Activated CD8-positive, alpha-beta memory T cell treated with anti-CD3 and anti-CD28 coated beads for 48 hours (primary cell): ENCODE results near the gene TMPRSS15.

Experiments
- DNase-seq, 3 experiments: peaks; one replicate each; pipeline ENCODE4 v3.0.0-alpha.2; 2020; ENCODE audit warnings: low read depth in 2 of 3, low spot score in 2 of 3

The TMPRSS15 gene

DNA sequence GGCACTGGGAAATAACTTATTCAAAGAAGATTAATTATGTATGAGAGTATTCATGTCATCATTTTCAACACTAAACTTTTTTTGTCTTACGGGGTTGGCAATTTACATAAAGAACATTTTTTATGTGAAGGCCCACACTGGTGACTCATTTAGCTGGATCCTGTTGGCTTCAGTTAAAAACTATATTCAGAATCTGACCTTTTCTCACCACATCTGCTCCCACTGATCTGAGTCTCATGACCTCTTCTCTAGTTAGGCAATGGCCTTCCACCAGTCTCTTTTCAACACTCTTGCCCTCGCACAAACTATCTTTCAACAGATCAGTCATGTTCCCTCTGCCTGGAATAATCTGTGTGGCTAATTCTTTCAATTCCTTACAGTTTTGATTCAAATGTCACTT lies 53.4 kb downstream of the TMPRSS15 start:
- DNase-seq: no peak

DNA sequence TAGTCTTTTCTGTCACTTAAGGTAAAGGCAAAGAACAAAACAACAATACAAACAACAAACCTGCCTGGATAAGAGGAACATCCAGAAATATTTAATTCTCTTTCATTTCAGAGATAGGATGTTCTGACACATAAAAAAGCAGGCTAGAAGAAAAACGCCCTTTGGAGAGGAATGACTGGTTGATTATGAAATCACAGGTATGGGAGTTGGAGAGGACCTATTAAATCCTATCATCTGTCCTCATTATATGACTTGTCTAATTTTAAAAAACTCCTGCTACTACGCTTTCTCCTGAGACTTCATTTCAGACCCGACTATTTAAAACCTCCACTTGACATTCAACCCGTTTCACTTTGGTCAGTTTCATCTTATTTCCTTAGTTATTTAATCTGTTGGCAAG lies 54.1 kb downstream of the TMPRSS15 start:
- DNase-seq: no peak

DNA sequence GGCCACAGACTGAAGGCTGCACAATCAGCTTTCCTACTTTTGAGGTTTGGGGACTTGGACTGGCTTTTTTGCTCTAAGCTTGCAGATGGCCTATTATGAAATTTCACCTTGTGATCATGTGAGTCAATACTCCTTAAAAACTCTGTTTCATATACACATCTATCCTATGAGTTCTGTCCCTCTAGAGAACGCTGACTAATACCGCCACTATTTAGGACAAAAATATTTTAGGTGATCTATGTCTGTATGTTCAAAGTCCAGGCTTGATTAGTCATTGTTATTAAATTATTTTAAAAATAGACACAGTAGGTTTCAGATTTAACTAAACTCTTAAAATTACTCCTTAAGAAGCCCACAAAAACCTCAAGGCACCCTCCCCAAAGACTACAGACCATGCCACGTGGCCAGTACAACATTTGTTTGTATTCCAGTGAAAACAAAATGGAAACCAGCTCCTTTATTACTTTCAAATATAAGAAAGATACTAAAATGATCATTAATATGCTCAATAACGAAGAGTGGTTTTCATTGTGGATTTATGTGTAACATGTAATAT lies 63.1 kb downstream of the TMPRSS15 start:
- DNase-seq: no peak

DNA sequence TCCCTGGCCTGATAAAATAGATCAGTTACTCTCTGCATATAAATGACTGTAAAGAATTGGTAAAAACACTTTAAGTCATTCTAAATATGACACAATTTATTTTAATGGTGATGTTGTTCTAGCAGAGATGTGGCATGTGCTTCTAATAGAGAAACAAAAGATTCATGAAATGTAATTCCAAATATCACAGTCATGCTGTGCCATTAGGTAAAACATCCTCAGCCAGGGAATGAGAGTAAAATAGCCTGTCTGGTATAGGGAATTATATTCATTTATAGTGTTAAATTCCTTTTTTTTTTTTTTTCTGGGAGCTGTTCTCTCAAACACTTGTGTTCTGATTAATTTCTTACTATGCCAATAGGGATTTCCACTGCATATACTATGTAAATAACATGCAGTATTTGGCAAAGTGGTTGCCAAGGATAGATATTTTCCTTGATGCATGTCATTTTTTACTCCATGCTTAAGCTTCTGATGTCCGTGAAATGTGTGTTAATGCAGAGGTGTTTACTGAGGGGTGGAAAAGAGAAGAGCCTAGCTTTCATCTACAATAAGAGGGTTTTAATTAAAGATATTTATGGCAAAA lies 67.8 kb downstream of the TMPRSS15 start:
- DNase-seq: no peak

DNA sequence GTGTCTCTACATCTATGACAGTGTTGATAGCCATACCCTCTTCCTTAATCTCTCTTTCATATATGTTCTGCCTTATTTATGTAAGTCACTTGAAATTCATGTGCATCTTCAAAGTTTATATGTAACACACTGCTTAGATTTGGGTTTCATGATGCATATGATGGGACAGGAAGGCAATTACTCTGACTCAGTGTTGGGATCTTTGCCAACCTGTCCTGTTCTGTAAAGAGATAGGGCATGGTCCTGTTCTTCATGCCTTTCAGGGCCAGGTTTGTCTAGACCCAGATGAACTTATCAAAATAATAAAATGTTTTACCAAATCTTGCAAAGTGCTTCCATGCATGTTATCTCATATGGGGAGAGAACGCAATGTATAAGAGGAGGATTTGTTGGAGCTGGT lies 69.5 kb downstream of the TMPRSS15 start:
- no peak for DNase-seq

DNA sequence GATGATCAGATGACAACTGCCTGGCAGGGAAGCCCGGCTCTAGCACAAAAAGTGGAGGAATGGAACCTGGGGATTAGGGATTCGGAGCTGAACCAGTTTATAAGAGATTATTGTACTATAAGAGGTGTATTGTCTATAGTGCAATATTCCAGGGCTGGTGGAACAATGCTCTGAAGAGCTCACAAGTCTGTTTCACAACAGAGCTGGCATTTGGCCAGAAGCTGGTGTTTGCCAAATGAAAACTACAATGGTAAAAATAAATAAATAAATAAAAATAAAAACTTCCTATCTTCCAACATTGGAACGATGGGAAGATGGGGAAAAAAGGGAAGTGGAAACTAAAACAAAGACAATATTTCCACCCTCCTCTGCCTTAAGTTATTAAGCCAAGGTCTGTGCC lies 85.4 kb downstream of the TMPRSS15 start:
- DNase-seq: no peak

DNA sequence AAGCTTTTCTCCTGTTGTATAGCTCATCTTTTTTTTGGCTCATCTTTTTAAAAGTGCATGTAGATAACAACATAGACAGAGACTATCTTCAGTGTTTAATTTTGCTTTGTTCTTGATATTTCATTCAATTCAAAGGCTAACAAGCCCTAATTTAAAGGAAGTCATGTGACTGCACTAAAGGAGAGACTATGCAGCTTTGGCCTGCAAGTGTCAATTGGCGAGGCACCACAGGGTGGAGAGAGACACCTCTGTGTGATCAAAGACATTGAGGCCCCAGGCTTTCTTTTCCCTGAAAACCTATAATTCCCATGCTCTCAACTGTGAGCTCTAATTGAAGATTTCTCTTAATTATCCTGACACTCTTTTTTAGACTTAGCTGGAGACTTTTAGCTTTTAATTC lies 105.4 kb downstream of the TMPRSS15 start:
- no peak for DNase-seq

DNA sequence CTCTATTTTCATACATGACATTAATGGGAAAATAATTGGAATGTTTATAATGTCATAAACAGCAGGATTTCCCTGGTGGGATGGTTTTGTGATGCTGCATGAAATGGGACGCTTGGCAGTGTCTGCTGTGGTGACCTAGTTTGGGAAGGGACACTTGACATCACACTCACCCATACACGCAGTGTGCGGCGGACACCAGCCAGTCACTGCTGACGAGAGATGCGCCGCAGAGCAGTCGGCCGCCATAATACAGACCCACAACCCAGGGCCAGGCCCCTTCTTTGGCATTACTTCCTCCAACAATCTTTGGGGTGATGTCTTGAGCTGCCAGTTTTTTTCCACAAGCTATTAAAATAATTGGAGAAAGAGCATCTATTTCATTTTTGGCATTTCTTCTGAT lies 109.5 kb downstream of the TMPRSS15 start:
- DNase-seq: no peak

DNA sequence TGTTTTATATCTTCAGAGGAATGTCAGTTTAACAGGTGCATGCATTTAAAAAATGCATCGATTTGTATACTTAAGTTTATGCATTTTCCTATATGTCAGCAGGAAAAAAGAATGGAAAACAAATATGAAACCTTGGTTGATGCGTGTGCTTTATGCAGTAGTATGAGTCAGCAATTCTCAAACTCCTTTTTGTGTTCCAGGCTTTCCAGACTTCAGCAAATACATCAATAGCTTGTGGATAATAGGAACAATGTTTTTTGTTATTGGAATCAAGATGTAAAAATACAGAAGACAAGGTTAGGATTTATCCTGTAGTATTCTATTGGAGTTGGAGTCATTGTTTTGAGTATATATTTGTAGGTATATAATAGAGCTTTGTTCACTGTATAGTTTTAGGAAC lies 113.7 kb downstream of the TMPRSS15 start:
- no peak for DNase-seq

DNA sequence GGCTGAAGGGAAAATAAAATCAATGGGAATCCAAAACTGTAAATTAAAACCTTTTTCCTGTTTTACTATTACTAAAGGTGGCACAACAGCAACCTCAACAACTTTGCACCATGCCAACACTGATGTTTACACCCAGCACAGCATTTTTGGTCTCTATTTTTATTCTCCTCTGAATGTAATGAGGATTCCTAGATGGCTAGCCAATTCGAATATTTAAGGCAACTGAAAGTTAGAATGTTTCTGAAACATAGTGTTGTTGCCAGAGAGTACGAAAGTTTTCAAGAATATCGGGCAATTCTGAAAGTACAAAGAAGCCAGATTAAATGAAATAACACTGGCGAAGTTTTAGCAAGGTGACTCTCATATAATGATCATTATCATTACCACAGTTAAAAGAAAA lies 118.2 kb downstream of the TMPRSS15 start:
- no peak for DNase-seq

DNA sequence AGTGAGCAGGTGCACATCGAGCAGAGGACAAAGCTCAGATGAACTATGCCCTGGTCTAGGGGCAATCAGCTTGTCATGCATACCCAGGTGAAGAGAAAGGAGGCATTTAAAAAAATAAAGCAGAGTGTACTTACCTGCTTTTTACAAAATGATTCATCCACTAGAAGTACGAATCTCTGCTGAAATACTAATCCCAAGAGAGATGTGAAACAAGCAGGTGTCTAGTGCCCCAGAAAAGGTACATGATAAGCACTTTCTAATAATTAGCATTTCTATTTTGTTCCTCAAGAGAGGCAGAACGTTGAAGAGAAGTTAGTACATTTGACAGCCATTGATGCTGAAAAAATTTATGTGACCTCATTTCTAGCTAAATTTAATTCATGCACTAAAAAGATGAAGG lies 127.8 kb downstream of the TMPRSS15 start:
- no peak for DNase-seq

DNA sequence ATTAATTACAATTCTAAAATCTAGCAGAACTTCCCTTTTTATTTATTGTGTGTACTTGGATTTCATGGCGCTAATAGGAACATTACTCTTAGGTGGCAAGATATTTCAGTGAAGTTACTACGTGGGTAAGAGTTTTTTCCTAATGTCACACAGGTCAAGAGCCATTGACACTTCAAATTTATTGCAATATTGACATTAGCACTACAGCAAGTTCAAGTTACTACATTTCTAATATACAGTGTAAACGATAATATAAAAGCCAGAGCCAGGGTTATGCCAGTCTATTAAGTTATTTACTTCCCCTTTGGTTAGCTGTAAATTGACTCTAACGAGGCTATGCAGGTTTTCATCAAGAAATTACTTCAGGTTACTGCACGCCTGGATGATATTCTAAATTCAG lies 129.2 kb downstream of the TMPRSS15 start:
- DNase-seq: no peak

DNA sequence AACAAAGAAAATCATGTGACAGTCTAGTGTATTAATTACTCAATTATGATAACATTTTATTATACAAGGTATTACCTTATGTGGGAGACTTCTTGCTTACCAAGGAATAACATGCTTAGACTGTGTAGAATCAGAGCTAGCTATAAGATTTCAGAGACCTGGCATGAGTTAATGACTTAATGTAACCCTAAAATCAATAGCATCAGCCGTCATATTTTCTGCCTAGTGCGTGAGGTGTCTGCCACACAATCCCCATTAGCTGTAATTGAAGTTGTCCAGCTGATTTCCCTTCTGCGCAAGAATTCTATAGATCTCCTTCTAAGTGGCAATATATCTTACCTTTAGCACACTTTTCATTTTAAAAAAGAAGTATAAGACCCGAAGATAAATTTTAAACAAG lies 130.2 kb downstream of the TMPRSS15 start:
- no peak for DNase-seq

DNA sequence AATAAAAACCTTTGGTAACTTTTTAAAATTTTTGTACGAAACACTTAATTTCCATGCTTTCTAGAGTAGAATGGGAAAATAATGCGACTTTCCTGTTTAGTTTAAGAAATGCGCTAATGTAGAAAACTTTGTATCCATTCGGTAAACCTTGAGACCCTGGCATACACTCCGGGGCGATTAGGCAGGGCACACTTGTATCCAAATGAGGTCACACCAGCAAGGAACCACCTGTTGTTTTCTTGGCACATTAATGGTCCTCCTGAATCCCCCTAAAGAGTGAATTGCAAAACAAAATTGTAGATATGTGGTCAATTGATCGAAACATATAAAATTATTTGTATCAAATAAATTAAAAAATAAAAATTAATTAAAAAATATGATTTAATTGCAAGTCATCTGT lies 133.7 kb downstream of the TMPRSS15 start:
- DNase-seq: no peak

DNA sequence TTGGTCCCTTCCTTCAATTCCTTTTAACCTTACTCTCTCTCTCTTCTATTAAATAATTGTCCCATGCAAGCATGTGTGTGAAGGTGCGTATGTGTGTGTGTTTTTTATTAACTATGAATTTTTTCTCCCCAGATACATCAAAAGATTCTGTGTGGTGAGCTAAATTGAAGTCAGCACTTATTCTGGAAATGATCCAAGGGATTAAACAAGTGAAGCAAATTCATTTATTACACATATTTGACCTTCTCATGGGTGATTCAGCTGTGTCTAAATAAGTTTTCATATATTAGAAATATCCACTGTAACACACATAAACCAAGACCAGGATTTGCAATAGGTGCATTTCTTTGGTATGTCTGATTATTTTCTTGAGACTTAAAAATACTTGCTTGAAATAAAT lies 134.7 kb downstream of the TMPRSS15 start:
- DNase-seq: no peak

DNA sequence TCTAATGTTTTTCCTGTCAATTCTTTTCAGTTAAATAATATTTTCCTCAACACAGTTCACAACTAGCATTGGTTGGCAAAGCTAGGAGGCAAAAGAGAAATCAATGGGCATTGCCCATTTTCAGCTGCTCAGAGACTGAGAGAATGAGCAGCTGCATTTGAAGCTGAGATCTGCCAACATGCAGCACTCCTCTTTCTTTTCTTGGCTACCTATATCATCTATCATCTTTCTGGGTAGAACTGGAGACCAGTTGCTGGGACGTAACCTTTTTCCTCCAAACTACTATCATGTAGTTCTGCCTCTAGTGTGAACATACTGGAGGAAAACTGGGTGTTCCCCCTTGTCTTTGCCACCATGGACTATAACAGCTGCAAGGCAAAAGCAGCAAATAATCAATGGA lies 136.1 kb downstream of the TMPRSS15 start:
- DNase-seq: no peak

DNA sequence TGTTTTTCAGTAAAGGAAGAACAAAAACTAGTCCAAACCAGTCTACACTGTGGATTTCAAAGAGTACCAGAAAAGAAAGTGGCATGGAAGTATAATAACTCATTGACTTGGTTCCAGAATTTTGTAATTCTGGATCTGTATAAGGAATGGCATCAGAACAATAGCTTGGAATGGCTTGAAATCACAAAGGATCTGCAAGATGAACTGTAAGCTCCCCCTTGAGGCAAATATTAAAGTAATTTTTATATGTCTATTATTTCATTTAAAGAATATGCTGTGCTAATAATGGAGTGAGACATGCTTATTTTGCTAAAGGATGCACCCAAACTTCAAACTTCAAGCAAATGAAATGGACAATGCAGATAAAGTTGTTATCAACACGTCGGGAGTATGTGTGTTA lies 137.6 kb downstream of the TMPRSS15 start:
- no peak for DNase-seq

DNA sequence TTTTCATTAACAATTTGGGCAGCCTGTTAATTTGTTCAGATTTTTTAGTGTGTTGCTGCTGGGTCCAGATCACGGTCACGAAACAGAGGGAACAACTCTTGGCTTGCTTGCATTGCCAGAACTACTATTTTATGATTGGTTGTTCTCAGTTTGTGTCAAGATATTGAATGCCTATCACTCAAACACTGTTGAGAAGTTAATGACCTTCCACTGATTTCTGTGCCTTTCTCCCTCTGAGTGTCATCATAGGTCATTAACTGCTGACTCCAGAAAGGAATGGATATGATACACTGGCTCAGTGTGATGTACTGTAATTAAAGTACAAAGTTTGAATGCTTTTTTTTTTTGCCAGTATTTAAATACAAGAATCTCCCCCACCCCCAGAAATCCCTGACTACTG lies 149.8 kb downstream of the TMPRSS15 start:
- no peak for DNase-seq

DNA sequence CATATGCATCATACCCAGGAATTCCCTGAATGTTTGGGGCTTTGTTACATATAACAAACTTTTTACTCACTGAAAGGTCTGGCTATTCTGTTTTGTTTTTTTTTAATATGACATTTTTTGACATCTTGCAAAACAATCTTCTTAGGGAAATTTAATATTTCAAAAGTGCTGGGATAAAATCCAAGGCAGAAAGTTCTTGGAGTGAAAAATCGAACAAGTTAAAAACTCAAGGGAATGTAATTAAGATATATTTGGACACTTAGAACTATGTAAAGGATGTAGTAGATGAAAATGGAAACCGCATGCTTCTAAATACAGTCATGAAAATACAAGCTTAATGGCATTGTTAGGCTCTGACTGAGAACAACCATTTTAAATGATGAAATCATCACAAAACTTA lies 150.4 kb downstream of the TMPRSS15 start:
- no peak for DNase-seq

DNA sequence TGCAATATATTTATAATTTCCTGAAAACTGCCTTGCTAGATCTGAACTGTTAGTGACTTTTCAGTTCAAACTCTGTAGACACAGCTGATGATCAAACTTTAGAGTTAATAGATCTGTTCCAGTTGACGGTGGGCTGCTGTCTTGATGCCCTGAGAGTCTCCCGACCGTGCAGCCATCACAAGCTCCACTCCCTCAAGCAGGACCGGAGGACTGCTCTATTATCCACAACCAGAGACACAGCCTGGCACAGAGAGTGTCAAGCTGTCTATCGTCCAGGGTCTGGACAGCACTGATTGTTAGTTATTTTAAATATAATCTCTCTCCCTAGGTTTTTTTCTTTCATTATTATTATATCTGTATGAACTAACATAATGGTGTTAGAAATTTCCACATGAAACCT lies 150.9 kb downstream of the TMPRSS15 start:
- no peak for DNase-seq

DNA sequence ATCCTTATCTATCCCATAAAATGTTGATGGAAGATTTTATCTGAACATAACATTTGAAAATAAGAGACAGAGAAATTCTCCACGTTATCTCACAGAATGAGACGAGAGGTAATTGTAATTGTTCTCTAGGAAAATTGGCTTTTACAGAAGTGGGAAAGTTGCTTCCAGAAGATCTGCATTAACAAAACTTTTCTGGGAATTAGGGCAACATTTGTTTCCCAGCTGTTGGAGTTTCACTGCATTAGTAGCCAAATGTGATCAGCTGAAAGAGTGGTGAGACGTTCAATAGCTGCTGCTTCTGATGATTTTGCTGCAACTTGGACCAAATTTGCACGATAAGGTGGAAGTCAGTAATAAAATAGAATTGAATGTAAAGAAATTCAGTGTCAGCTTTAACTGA lies 151.3 kb downstream of the TMPRSS15 start:
- no peak for DNase-seq

DNA sequence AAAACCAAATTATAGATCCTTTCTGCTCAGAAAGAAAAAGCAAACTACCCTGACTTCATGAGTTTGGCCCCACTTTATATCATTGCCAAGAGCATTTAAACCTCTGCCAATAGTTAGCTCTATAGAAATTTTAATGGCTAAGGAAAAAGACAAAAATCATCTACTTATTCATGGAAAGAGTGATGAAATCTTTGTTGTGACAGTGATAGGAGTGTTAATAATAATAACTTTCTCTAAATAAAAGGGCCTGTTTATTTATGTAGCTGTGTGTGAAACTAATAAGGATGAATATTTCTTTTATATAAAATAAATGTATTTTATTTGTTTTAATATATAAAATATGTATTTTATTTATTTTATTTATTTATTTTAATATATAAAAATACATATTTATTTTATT lies 152.5 kb downstream of the TMPRSS15 start:
- no peak for DNase-seq

DNA sequence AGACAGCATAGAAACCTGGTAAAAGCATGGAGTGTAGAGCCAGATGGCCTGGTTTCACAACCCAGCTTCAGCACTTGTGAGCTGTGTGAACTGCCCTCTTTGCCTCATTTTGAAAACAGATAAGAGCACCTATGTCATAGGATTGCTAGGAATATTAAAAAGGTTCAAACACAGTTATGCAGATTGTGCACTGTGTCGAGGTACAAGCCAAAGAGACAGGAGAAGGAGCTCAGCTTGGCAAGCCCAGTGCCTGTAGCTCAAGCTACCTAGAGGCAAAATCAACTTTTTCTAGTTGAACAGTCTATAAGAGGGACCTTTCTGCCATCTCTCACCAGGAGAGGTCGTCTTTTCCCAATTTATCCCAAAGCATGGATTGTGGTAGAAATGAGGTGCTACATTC lies 153.9 kb downstream of the TMPRSS15 start:
- DNase-seq: no peak

DNA sequence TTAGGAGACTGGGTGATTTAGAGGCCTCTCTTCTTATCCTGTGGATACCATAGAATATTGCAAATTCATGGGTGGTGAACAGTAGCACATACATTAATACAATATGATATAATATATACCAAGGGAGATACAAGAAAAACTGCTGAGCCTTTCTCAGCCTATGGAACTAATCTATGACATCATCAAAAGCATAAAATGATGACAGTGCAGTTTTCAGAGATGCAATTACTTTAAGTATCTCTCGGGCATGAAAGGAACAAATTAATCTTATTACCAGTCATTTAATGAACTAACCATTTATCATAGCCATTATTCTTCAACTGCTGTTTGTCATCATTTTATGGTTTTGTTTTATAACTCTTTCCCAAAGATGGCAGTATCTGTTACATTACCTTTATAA lies 155.4 kb downstream of the TMPRSS15 start:
- DNase-seq: no peak
